Parathyroid adenoma (tissue), 2 donors: ENCODE measurements around the gene SEMA3A.

Source experiments
- H2AFZ ChIP-seq: fragments of 300-600 bp; sonication (generic); one replicate; pipeline ENCODE4 v1.7.0; 2017; ENCODE audit warnings: antibody characterized with exemption, mild to moderate bottlenecking
- H3K27ac ChIP-seq: fragments of 300-600 bp; sonication (generic); one replicate; pipeline ENCODE4 v1.7.0; 2017
- H3K27me3 ChIP-seq: fragments of 300-600 bp; sonication (generic); one replicate; pipeline ENCODE4 v1.7.0; 2017; ENCODE audit warnings: low read length; ENCODE audit not compliant: control insufficient read depth, insufficient read depth
- H3K36me3 ChIP-seq: fragments of 300-600 bp; sonication (generic); one replicate; pipeline ENCODE4 v1.7.0; 2017; ENCODE audit warnings: low read length; ENCODE audit not compliant: control insufficient read depth, insufficient read depth
- H3K4me1 ChIP-seq: fragments of 300-600 bp; sonication (generic); one replicate; pipeline ENCODE4 v1.7.0; 2017; ENCODE audit warnings: control low read depth
- H3K4me2 ChIP-seq: fragments of 300-600 bp; sonication (generic); one replicate; pipeline ENCODE4 v1.7.0; 2017; ENCODE audit warnings: low read length
- H3K4me3 ChIP-seq: fragments of 300-600 bp; sonication (generic); one replicate; pipeline ENCODE4 v1.7.0; 2017; ENCODE audit warnings: low read depth, low read length
- H3K79me2 ChIP-seq: fragments of 300-600 bp; sonication (generic); one replicate; pipeline ENCODE4 v1.7.0; 2017; ENCODE audit warnings: control low read depth
- H3K9ac ChIP-seq: fragments of 300-600 bp; sonication (generic); one replicate; pipeline ENCODE4 v1.7.0; 2017; ENCODE audit warnings: mild to moderate bottlenecking
- H3K9me3 ChIP-seq: fragments of 300-600 bp; sonication (generic); one replicate; pipeline ENCODE4 v1.7.0; 2017; ENCODE audit warnings: low read length; ENCODE audit not compliant: control insufficient read depth
- CTCF ChIP-seq: fragments of 300-600 bp; sonication (generic); IDR thresholded peaks from one replicate; pipeline ENCODE4 v1.7.0; 2017; ENCODE audit warnings: antibody characterized with exemption, mild to moderate bottlenecking
- donor health status: primary hyperparathyroidism.

Gene SEMA3A

DNA sequence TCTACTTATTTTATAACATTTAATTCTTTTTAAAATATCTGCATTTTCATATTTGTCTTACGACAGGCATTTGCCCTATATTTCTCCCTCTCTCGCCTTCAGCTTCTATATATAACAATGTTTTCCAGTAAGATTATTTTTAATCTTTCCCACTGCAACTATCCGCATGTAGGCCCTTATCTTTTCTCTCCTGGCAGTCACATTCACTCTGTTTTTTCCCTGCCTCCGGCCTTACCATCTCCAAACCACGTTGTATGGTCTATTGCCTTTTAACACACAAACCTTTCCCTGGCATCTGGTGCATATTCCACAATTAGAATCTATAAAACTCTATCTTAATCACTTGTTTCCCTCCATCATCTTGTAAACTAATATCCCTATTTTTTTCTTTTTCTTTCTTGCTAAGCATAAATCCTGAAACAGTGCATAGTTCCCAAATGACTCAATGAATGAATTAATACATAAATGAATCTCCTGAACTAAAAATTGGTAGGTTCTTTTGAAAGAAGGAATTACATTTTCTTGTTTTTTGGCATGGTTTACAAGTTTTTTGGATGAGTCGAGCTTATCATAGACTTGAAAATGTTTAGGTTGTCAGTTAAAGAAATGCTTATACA, 173.2 kb downstream of the SEMA3A start:
- Histone ChIP-seq H3K9me3 (no peaks in the 10 kb centered on the region), H3K27ac (no peak overlapping the region), H3K9ac (no peak overlapping the region), H3K4me1 (no peaks in the 10 kb centered on the region), H2AFZ (no peak overlapping the region), H3K27me3 (no peaks in the 10 kb centered on the region), H3K4me2 (no peak overlapping the region), H3K36me3 (no peaks in the 10 kb centered on the region), H3K79me2 (no peaks in the 10 kb centered on the region), H3K4me3 (no peak overlapping the region)
- no peak for TF ChIP-seq CTCF

DNA sequence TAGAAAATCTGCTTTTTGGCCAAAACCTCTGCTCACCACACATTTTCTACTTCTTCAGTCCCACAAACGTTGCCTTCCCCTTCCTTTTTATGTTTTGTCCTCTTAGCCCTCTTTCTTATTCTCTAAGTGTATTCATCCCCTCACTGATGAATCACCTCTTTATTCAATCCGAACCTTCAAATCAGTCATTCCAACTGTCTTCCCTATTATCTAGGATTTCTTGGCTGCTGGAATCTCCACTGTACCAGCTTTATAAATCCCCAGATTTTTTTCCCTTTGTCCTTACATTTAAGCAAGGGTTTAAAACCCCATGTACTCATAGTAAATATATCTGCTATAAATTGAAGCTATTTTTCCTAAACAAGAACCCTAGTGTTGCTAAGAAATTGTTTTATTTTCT, 176.9 kb downstream of the SEMA3A start:
- Histone ChIP-seq H2AFZ (no peak overlapping the region), H3K4me3 (no peak overlapping the region)

GRCh38 chr7:84013616-84014240, 180.9 kb downstream of the SEMA3A start:
- Histone ChIP-seq H3K4me3 (no peak overlapping the region), H2AFZ (no peak overlapping the region), H3K79me2 (no peaks in the 10 kb centered on the region), H3K27ac (no peak overlapping the region), H3K36me3 (no peaks in the 10 kb centered on the region), H3K27me3 (no peaks in the 10 kb centered on the region), H3K4me1 (no peaks in the 10 kb centered on the region), H3K9ac (no peak overlapping the region), H3K4me2 (no peak overlapping the region), H3K9me3 (no peaks in the 10 kb centered on the region)
- no peak for TF ChIP-seq CTCF

More for the DNA sequence above, 176.9 kb downstream of the SEMA3A start:
- Histone ChIP-seq H3K4me1 (no peaks in the 10 kb centered on the region), H3K79me2 (no peaks in the 10 kb centered on the region), H3K4me2 (no peak overlapping the region), H3K36me3 (no peaks in the 10 kb centered on the region), H3K9me3 (no peaks in the 10 kb centered on the region), H3K27me3 (no peaks in the 10 kb centered on the region), H3K9ac (no peak overlapping the region), H3K27ac (no peak overlapping the region)
- no peak for TF ChIP-seq CTCF

DNA sequence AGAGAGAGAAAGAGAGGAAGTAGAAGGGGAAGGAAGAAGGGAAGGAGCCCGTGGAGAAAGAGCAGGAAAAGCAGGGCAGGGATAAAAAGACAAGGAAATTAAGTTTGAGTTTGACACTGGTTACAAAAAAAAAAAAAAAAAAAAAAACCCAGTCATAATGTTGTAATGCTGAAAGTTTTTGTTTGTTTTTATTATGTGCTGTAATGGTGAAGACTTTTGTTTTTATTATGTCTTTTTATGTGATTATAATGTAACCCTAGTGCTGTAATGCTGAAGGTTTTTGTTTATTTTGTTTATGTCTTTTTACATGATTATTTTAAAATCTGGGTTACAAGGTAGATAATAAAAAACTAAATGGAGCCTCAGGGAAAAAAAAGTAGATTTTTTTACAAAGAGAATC, 184.8 kb downstream of the SEMA3A start:
- no peaks in the 10 kb centered on the region for H3K4me1 ChIP-seq
- H3K27ac ChIP-seq: no peak overlapping the region
- H3K27me3 ChIP-seq: no peaks in the 10 kb centered on the region
- no peaks in the 10 kb centered on the region for H3K9me3 ChIP-seq
- H3K9ac ChIP-seq: no peak overlapping the region
- H3K79me2 ChIP-seq: no peaks in the 10 kb centered on the region
- TF ChIP-seq CTCF: no peak
- no peak overlapping the region for H2AFZ ChIP-seq
- no peak overlapping the region for H3K4me2 ChIP-seq
- no peak overlapping the region for H3K4me3 ChIP-seq
- no peaks in the 10 kb centered on the region for H3K36me3 ChIP-seq

- Histone ChIP-seq H3K9ac (no peak overlapping the region), H3K27ac (no peak overlapping the region), H3K4me2 (no peak overlapping the region), H3K4me3 (no peak overlapping the region), H2AFZ (no peak overlapping the region), H3K9me3 (no peaks in the 10 kb centered on the region), H3K36me3 (no peaks in the 10 kb centered on the region), H3K4me1 (no peaks in the 10 kb centered on the region), H3K27me3 (no peaks in the 10 kb centered on the region), H3K79me2 (no peaks in the 10 kb centered on the region)
- no peak for TF ChIP-seq CTCF
Observed at GRCh38 chr7:84009051-84009450, 185.5 kb downstream of the SEMA3A start.
